IMR-90 (cell line): Measurements from ENCODE around the gene RAN. TPM values are rescaled to one million over a fixed set of nuclear protein-coding genes. Genes with fewer than 3 reads are reported as not detected.

Source experiments
- ATAC-seq: fragments of 200-7000 bp; cut with Tn5 transposase; 2 replicates; pipeline ENCODE4 v1.9.1; 2020; ENCODE audit warnings: low read depth, mild to moderate bottlenecking, moderate library complexity
- BruUV-seq: library from RNA; stranded (reverse); fragments of 400-500 nt; replicated peaks from 2 replicates; lab custom pipeline; 2021; lab: Mats Ljungman, UMichigan
- CTCF ChIA-PET: fragments of 300-600 bp; formaldehyde crosslinking; extraction: SDS; loops from one replicate; lab custom pipeline; 2021; ENCODE audit warnings: antibody characterized with exemption; lab: Yijun Ruan, JAX
- POLR2A ChIA-PET: fragments of 300-600 bp; sonication (Branson Sonifier 250); formaldehyde crosslinking; loops from one replicate; lab custom pipeline; 2022; ENCODE audit warnings: antibody characterized with exemption; ENCODE audit not compliant: unreplicated experiment; lab: Charles Lee
- DNase-seq: peaks from one replicate; pipeline ENCODE4 v3.0.0; 2013
- H2AFZ ChIP-seq: replicated peaks from 2 replicates; pipeline ENCODE3; 2013; ENCODE audit warnings: low read length, mild to moderate bottlenecking; ENCODE audit not compliant: poor library complexity
- H2AK5ac ChIP-seq: 2 replicates; pipeline ENCODE4 v1.6.1; 2013; ENCODE audit warnings: low read depth, low read length, inconsistent platforms
- H2AK9ac ChIP-seq: replicated peaks from 2 replicates; pipeline ENCODE3; 2013; ENCODE audit warnings: mild to moderate bottlenecking, low read depth, low read length, moderate library complexity; ENCODE audit not compliant: poor library complexity
- H2BK120ac ChIP-seq: 2 replicates; pipeline ENCODE4 v1.6.1; 2013; ENCODE audit warnings: low read depth, low read length, inconsistent platforms
- H2BK15ac ChIP-seq: 3 replicates; pipeline ENCODE4 v1.6.1; 2013; ENCODE audit warnings: low read depth, low read length, inconsistent platforms
- H2BK20ac ChIP-seq: 2 replicates; pipeline ENCODE4 v1.6.1; 2013; ENCODE audit warnings: low read depth, mild to moderate bottlenecking, inconsistent platforms, low read length, moderate library complexity
- H2BK5ac ChIP-seq: 2 replicates; pipeline ENCODE4 v1.6.1; 2013; ENCODE audit warnings: mild to moderate bottlenecking, low read depth, low read length, inconsistent platforms; ENCODE audit not compliant: poor library complexity, severe bottlenecking
- H3K14ac ChIP-seq: replicated peaks from 2 replicates; pipeline ENCODE4 v1.6.1; 2013; ENCODE audit warnings: low read depth, low read length, inconsistent platforms
- H3K18ac ChIP-seq: 2 replicates; pipeline ENCODE4 v1.6.1; 2013; ENCODE audit warnings: low read depth, low read length, control low read depth
- H3K23ac ChIP-seq: 2 replicates; pipeline ENCODE4 v1.6.1; 2013; ENCODE audit warnings: low read depth, low read length, inconsistent platforms
- H3K27ac ChIP-seq: 2 replicates; pipeline ENCODE4 v1.5.1; 2013; ENCODE audit warnings: mild to moderate bottlenecking, control low read depth, low read length; ENCODE audit not compliant: insufficient read depth
- H3K27me3 ChIP-seq: 2 replicates; pipeline ENCODE4 v1.6.1; 2013; ENCODE audit warnings: low read length; ENCODE audit not compliant: control insufficient read depth, insufficient read depth
- H3K36me3 ChIP-seq: 2 replicates; pipeline ENCODE4 v1.6.1; 2013; ENCODE audit warnings: low read length, mixed read lengths; ENCODE audit not compliant: control insufficient read depth, insufficient read depth
- H3K4ac ChIP-seq: 2 replicates; pipeline ENCODE4 v1.6.1; 2013; ENCODE audit warnings: low read depth, low read length, inconsistent platforms
- H3K4me1 ChIP-seq: 2 replicates; pipeline ENCODE4 v1.6.1; 2013; ENCODE audit warnings: low read length, mixed read lengths; ENCODE audit not compliant: control insufficient read depth, insufficient read depth
- H3K4me2 ChIP-seq: 2 replicates; pipeline ENCODE4 v1.6.1; 2013; ENCODE audit warnings: low read depth, mild to moderate bottlenecking, control low read depth, low read length, moderate library complexity
- H3K4me3 ChIP-seq: 2 replicates; pipeline ENCODE4 v1.5.1; 2013; ENCODE audit warnings: low read depth, mild to moderate bottlenecking, control low read depth, low read length, moderate library complexity; ENCODE audit not compliant: insufficient read depth
- H3K56ac ChIP-seq: 2 replicates; pipeline ENCODE4 v1.6.1; 2013; ENCODE audit warnings: low read length, inconsistent platforms; ENCODE audit not compliant: insufficient read depth; ENCODE audit errors: extremely low read depth
- H3K79me1 ChIP-seq, 2 experiments: 2 replicates each; pipeline ENCODE4 v1.6.1; 2013; ENCODE audit warnings: low read length in 2 of 2, inconsistent platforms in 1 of 2, low read depth in 1 of 2
- H3K9ac ChIP-seq: 2 replicates; pipeline ENCODE4 v1.6.1; 2013; ENCODE audit warnings: low read depth, low read length, control low read depth
- H3K9me1 ChIP-seq: 2 replicates; pipeline ENCODE4 v1.6.1; 2013; ENCODE audit warnings: low read length, inconsistent platforms; ENCODE audit not compliant: insufficient read depth
- H3K9me3 ChIP-seq: 2 replicates; pipeline ENCODE4 v1.6.1; 2013; ENCODE audit warnings: low read length; ENCODE audit not compliant: control insufficient read depth, insufficient read depth
- H4K20me1 ChIP-seq: 2 replicates; pipeline ENCODE4 v1.6.1; 2013; ENCODE audit warnings: low read length, inconsistent platforms; ENCODE audit not compliant: insufficient read depth
- H4K5ac ChIP-seq: 2 replicates; pipeline ENCODE4 v1.6.1; 2013; ENCODE audit warnings: mild to moderate bottlenecking, low read depth, low read length, control low read depth
- H4K8ac ChIP-seq, 2 experiments: 2 replicates each; pipeline ENCODE4 v1.6.1; 2013; ENCODE audit warnings: low read depth in 2 of 2, low read length in 2 of 2, control low read depth in 1 of 2, inconsistent platforms in 1 of 2
- H4K91ac ChIP-seq: 2 replicates; pipeline ENCODE4 v1.6.1; 2013; ENCODE audit warnings: low read depth, low read length, inconsistent platforms; ENCODE audit not compliant: insufficient read depth
- POLR2A ChIP-seq: IDR thresholded peaks from 2 replicates; pipeline ENCODE4 v1.6.1; 2012; ENCODE audit warnings: mild to moderate bottlenecking, low read depth, low read length
- WGBS, 2 experiments: methylation state at CpG; one replicate each; pipeline versions ENCODE4 v1.1.5 to v1.1.7; 2013; ENCODE audit warnings: missing lambda C conversion rate in 2 of 2; ENCODE audit not compliant: insufficient read length in 1 of 2; ENCODE audit errors: extremely low coverage in 2 of 2; 5-methylcytosine and 5-hydroxymethylcytosine counted together
- dilution Hi-C: fragments of 300-500 bp; cut with HindIII; formaldehyde crosslinking; loops from one replicate; pipeline ENCODE4 v1.14.3; 2018; ENCODE audit warnings: low sequenced_read_pairs; ENCODE audit not compliant: unreplicated experiment
- in situ Hi-C: fragments of 300-500 bp; cut with MboI; formaldehyde crosslinking; loops from 3 replicates; pipeline ENCODE4 v1.14.3; 2019; ENCODE audit warnings: low sequenced_read_pairs, inconsistent platforms, mixed read lengths
- intact Hi-C: fragments of 100-400 bp; cut with micrococcal nuclease; formaldehyde crosslinking; loops from 2 replicates; pipeline ENCODE4 v1.10.0; 2022
- polyA plus RNA-seq, 3 experiments: library from polyadenylated mRNA; depleted of rRNA; stranded (reverse); fragments of >200 nt; gene quantifications; 2 replicates each; pipeline ENCODE4 v1.2.3, GENCODE V29; 2012; ENCODE audit warnings: low replicate concordance in 1 of 3
- total RNA-seq: library from RNA; depleted of rRNA; stranded (reverse); fragments of >200 nt; gene quantifications from 2 replicates; pipeline ENCODE4 v1.2.3, GENCODE V29; 2012

RAN gene
- total and polyA plus RNA-seq, 2 of the 4 experiments (the other 2 are of a cell fraction): 910 to 984 TPM

GRCh38 chr12:130909111-130909510 lies 37.2 kb downstream of the RAN start:
- in situ Hi-C loops: no loop called here
- no peak for DNase-seq
- Histone ChIP-seq H2BK5ac (no peak overlapping the region), H2AK9ac (no peak overlapping the region), H3K9me3 (peaks cover 1% of the 10 kb centered on the region; the same call in 1 of the 2 replicates), H3K9me1 (no peaks in the 10 kb centered on the region), H3K56ac (no peak overlapping the region), H3K9ac (no peak overlapping the region), H3K27me3 (no peaks in the 10 kb centered on the region), H3K4me1 (no peaks in the 10 kb centered on the region), H3K27ac (no peak overlapping the region), H2BK120ac (no peak overlapping the region), H3K4ac (no peak overlapping the region), H3K18ac (no peak overlapping the region), H4K91ac (no peak overlapping the region), H2AK5ac (no peak overlapping the region), H4K20me1 (no peaks in the 10 kb centered on the region), H3K23ac (no peak overlapping the region), H2AFZ (no peak overlapping the region), H3K36me3 (no peaks in the 10 kb centered on the region), H3K14ac (no peak overlapping the region), H2BK15ac (no peak overlapping the region), H4K8ac (no peak overlapping the region), H3K4me3 (no peak overlapping the region), H3K4me2 (no peak overlapping the region), H2BK20ac (no peak overlapping the region), H3K79me1 (no peaks in the 10 kb centered on the region), H4K5ac (no peak overlapping the region)
- POLR2A ChIA-PET: no interaction called here
- 80% methylated on average over 1 of the region's 4 CpGs; no CpG with 5 or more reads in 1 of the 2 experiments for WGBS, 2 experiments
- CTCF ChIA-PET: no interaction called here
- TF ChIP-seq POLR2A: no peak
- dilution Hi-C loops: no loop called here
- BruUV-seq: no TSS peak
- no peak for ATAC-seq
- intact Hi-C loops: no loop called here
